IMR-90 (cell line): Measurements from ENCODE around the gene SLC39A11. TPM values are rescaled to one million over a fixed set of nuclear protein-coding genes. Genes with fewer than 3 reads are reported as not detected.

ENCODE experiments used
- ATAC-seq: fragments of 200-7000 bp; cut with Tn5 transposase; 2 replicates; pipeline ENCODE4 v1.9.1; 2020; ENCODE audit warnings: low read depth, mild to moderate bottlenecking, moderate library complexity
- BruUV-seq: library from RNA; stranded (reverse); fragments of 400-500 nt; replicated peaks from 2 replicates; lab custom pipeline; 2021; lab: Mats Ljungman, UMichigan
- CTCF ChIA-PET: fragments of 300-600 bp; formaldehyde crosslinking; extraction: SDS; loops from one replicate; lab custom pipeline; 2021; ENCODE audit warnings: antibody characterized with exemption; lab: Yijun Ruan, JAX
- POLR2A ChIA-PET: fragments of 300-600 bp; sonication (Branson Sonifier 250); formaldehyde crosslinking; loops from one replicate; lab custom pipeline; 2022; ENCODE audit warnings: antibody characterized with exemption; ENCODE audit not compliant: unreplicated experiment; lab: Charles Lee
- DNase-seq: peaks from one replicate; pipeline ENCODE4 v3.0.0; 2013
- H2AFZ ChIP-seq: replicated peaks from 2 replicates; pipeline ENCODE3; 2013; ENCODE audit warnings: low read length, mild to moderate bottlenecking; ENCODE audit not compliant: poor library complexity
- H2AK5ac ChIP-seq: 2 replicates; pipeline ENCODE4 v1.6.1; 2013; ENCODE audit warnings: low read depth, low read length, inconsistent platforms
- H2AK9ac ChIP-seq: replicated peaks from 2 replicates; pipeline ENCODE3; 2013; ENCODE audit warnings: mild to moderate bottlenecking, low read depth, low read length, moderate library complexity; ENCODE audit not compliant: poor library complexity
- H2BK120ac ChIP-seq: 2 replicates; pipeline ENCODE4 v1.6.1; 2013; ENCODE audit warnings: low read depth, low read length, inconsistent platforms
- H2BK15ac ChIP-seq: 3 replicates; pipeline ENCODE4 v1.6.1; 2013; ENCODE audit warnings: low read depth, low read length, inconsistent platforms
- H2BK20ac ChIP-seq: 2 replicates; pipeline ENCODE4 v1.6.1; 2013; ENCODE audit warnings: low read depth, mild to moderate bottlenecking, inconsistent platforms, low read length, moderate library complexity
- H2BK5ac ChIP-seq: 2 replicates; pipeline ENCODE4 v1.6.1; 2013; ENCODE audit warnings: mild to moderate bottlenecking, low read depth, low read length, inconsistent platforms; ENCODE audit not compliant: poor library complexity, severe bottlenecking
- H3K14ac ChIP-seq: replicated peaks from 2 replicates; pipeline ENCODE4 v1.6.1; 2013; ENCODE audit warnings: low read depth, low read length, inconsistent platforms
- H3K18ac ChIP-seq: 2 replicates; pipeline ENCODE4 v1.6.1; 2013; ENCODE audit warnings: low read depth, low read length, control low read depth
- H3K23ac ChIP-seq: 2 replicates; pipeline ENCODE4 v1.6.1; 2013; ENCODE audit warnings: low read depth, low read length, inconsistent platforms
- H3K27ac ChIP-seq: 2 replicates; pipeline ENCODE4 v1.5.1; 2013; ENCODE audit warnings: mild to moderate bottlenecking, control low read depth, low read length; ENCODE audit not compliant: insufficient read depth
- H3K27me3 ChIP-seq: 2 replicates; pipeline ENCODE4 v1.6.1; 2013; ENCODE audit warnings: low read length; ENCODE audit not compliant: control insufficient read depth, insufficient read depth
- H3K36me3 ChIP-seq: 2 replicates; pipeline ENCODE4 v1.6.1; 2013; ENCODE audit warnings: low read length, mixed read lengths; ENCODE audit not compliant: control insufficient read depth, insufficient read depth
- H3K4ac ChIP-seq: 2 replicates; pipeline ENCODE4 v1.6.1; 2013; ENCODE audit warnings: low read depth, low read length, inconsistent platforms
- H3K4me1 ChIP-seq: 2 replicates; pipeline ENCODE4 v1.6.1; 2013; ENCODE audit warnings: low read length, mixed read lengths; ENCODE audit not compliant: control insufficient read depth, insufficient read depth
- H3K4me2 ChIP-seq: 2 replicates; pipeline ENCODE4 v1.6.1; 2013; ENCODE audit warnings: low read depth, mild to moderate bottlenecking, control low read depth, low read length, moderate library complexity
- H3K4me3 ChIP-seq: 2 replicates; pipeline ENCODE4 v1.5.1; 2013; ENCODE audit warnings: low read depth, mild to moderate bottlenecking, control low read depth, low read length, moderate library complexity; ENCODE audit not compliant: insufficient read depth
- H3K56ac ChIP-seq: 2 replicates; pipeline ENCODE4 v1.6.1; 2013; ENCODE audit warnings: low read length, inconsistent platforms; ENCODE audit not compliant: insufficient read depth; ENCODE audit errors: extremely low read depth
- H3K79me1 ChIP-seq, 2 experiments: 2 replicates each; pipeline ENCODE4 v1.6.1; 2013; ENCODE audit warnings: low read length in 2 of 2, inconsistent platforms in 1 of 2, low read depth in 1 of 2
- H3K9ac ChIP-seq: 2 replicates; pipeline ENCODE4 v1.6.1; 2013; ENCODE audit warnings: low read depth, low read length, control low read depth
- H3K9me1 ChIP-seq: 2 replicates; pipeline ENCODE4 v1.6.1; 2013; ENCODE audit warnings: low read length, inconsistent platforms; ENCODE audit not compliant: insufficient read depth
- H3K9me3 ChIP-seq: 2 replicates; pipeline ENCODE4 v1.6.1; 2013; ENCODE audit warnings: low read length; ENCODE audit not compliant: control insufficient read depth, insufficient read depth
- H4K20me1 ChIP-seq: 2 replicates; pipeline ENCODE4 v1.6.1; 2013; ENCODE audit warnings: low read length, inconsistent platforms; ENCODE audit not compliant: insufficient read depth
- H4K5ac ChIP-seq: 2 replicates; pipeline ENCODE4 v1.6.1; 2013; ENCODE audit warnings: mild to moderate bottlenecking, low read depth, low read length, control low read depth
- H4K8ac ChIP-seq, 2 experiments: 2 replicates each; pipeline ENCODE4 v1.6.1; 2013; ENCODE audit warnings: low read depth in 2 of 2, low read length in 2 of 2, control low read depth in 1 of 2, inconsistent platforms in 1 of 2
- H4K91ac ChIP-seq: 2 replicates; pipeline ENCODE4 v1.6.1; 2013; ENCODE audit warnings: low read depth, low read length, inconsistent platforms; ENCODE audit not compliant: insufficient read depth
- BHLHE40 ChIP-seq: fragments of 150-350 bp; IDR thresholded peaks from 2 replicates; pipeline ENCODE4 v1.6.1; 2016; ENCODE audit warnings: mild to moderate bottlenecking, low read depth, low read length
- CEBPB ChIP-seq: IDR thresholded peaks from 2 replicates; pipeline ENCODE4 v1.6.1; 2012; ENCODE audit warnings: low read depth, low read length, improper control_type of control experiment
- CHD1 ChIP-seq: IDR thresholded peaks from 2 replicates; pipeline ENCODE4 v1.6.1; 2012; ENCODE audit warnings: low read depth, low read length, improper control_type of control experiment
- CTCF ChIP-seq: conservative IDR thresholded peaks from 2 replicates; pipeline ENCODE4 v1.5.1; 2012; ENCODE audit warnings: mild to moderate bottlenecking, low read depth, low read length, improper control_type of control experiment
- MXI1 ChIP-seq: IDR thresholded peaks from 2 replicates; pipeline ENCODE4 v1.6.1; 2012; ENCODE audit warnings: low read depth, mild to moderate bottlenecking, low read length, moderate library complexity, borderline replicate concordance
- POLR2A ChIP-seq: IDR thresholded peaks from 2 replicates; pipeline ENCODE4 v1.6.1; 2012; ENCODE audit warnings: mild to moderate bottlenecking, low read depth, low read length
- WGBS, 2 experiments: methylation state at CpG; one replicate each; pipeline versions ENCODE4 v1.1.5 to v1.1.7; 2013; ENCODE audit warnings: missing lambda C conversion rate in 2 of 2; ENCODE audit not compliant: insufficient read length in 1 of 2; ENCODE audit errors: extremely low coverage in 2 of 2; 5-methylcytosine and 5-hydroxymethylcytosine counted together
- dilution Hi-C: fragments of 300-500 bp; cut with HindIII; formaldehyde crosslinking; loops from one replicate; pipeline ENCODE4 v1.14.3; 2018; ENCODE audit warnings: low sequenced_read_pairs; ENCODE audit not compliant: unreplicated experiment
- in situ Hi-C: fragments of 300-500 bp; cut with MboI; formaldehyde crosslinking; loops from 3 replicates; pipeline ENCODE4 v1.14.3; 2019; ENCODE audit warnings: low sequenced_read_pairs, inconsistent platforms, mixed read lengths
- intact Hi-C: fragments of 100-400 bp; cut with micrococcal nuclease; formaldehyde crosslinking; loops from 2 replicates; pipeline ENCODE4 v1.10.0; 2022
- polyA plus RNA-seq, 3 experiments: library from polyadenylated mRNA; depleted of rRNA; stranded (reverse); fragments of >200 nt; gene quantifications; 2 replicates each; pipeline ENCODE4 v1.2.3, GENCODE V29; 2012; ENCODE audit warnings: low replicate concordance in 1 of 3
- total RNA-seq: library from RNA; depleted of rRNA; stranded (reverse); fragments of >200 nt; gene quantifications from 2 replicates; pipeline ENCODE4 v1.2.3, GENCODE V29; 2012

SLC39A11 gene
- total and polyA plus RNA-seq, 2 of the 4 experiments (the other 2 are of a cell fraction) = 8.8 to 14.3 TPM

- peaks cover 3% of the 10 kb centered on the region; the same call in 1 of the 2 replicates for H4K20me1 ChIP-seq
- 100% methylated on average over 3 of the region's 8 CpGs; no CpG with 5 or more reads in 1 of the 2 experiments for WGBS, 2 experiments
- H4K91ac ChIP-seq = no peak overlapping the region
- H3K27ac ChIP-seq = no peak overlapping the region
- in situ Hi-C loops = no loop called here
- no peak overlapping the region for H2BK15ac ChIP-seq
- BruUV-seq = no TSS peak
- no peak overlapping the region for H3K18ac ChIP-seq
- H3K36me3 ChIP-seq = 0 out of 2 replicates have a peak, but pooled peaks cover 4% of the 10 kb centered on the region
- no peak for DNase-seq
- TF ChIP-seq CEBPB = no peak
- no peak for TF ChIP-seq MXI1
- no peak for TF ChIP-seq CTCF
- TF ChIP-seq POLR2A = no peak
- TF ChIP-seq CHD1 = no peak
- no peak for TF ChIP-seq BHLHE40
- H3K9ac ChIP-seq = no peak overlapping the region
- no peak overlapping the region for H4K8ac ChIP-seq
- no peak overlapping the region for H3K56ac ChIP-seq
- H3K27me3 ChIP-seq = no peaks in the 10 kb centered on the region
- peaks cover 11% of the 10 kb centered on the region for H3K4me1 ChIP-seq
- no peak overlapping the region for H2BK20ac ChIP-seq
- dilution Hi-C loops = no loop called here
- ChIA-PET POLR2A (no interaction called here), CTCF (no interaction called here)
- no peak overlapping the region for H3K14ac ChIP-seq
- peaks cover 13% of the 10 kb centered on the region for H3K9me1 ChIP-seq
- no peak overlapping the region for H3K4me3 ChIP-seq
- no peak overlapping the region for H3K4ac ChIP-seq
- no peak overlapping the region for H2BK120ac ChIP-seq
- no peak overlapping the region for H2BK5ac ChIP-seq
- no peak for ATAC-seq
- intact Hi-C loops = no loop called here
- no peak overlapping the region for H4K5ac ChIP-seq
- H3K9me3 ChIP-seq = no peaks in the 10 kb centered on the region
- H2AK5ac ChIP-seq = no peak overlapping the region
- H3K4me2 ChIP-seq = no peak overlapping the region
- H3K79me1 ChIP-seq = peaks cover 0 to 9% of the 10 kb centered on the region in 2 experiments; a peak in 2 of 4 replicates
- no peak overlapping the region for H2AK9ac ChIP-seq
- no peak overlapping the region for H3K23ac ChIP-seq
- no peak overlapping the region for H2AFZ ChIP-seq
Measured at GRCh38 chr17:73031472-73031871, 61.0 kb downstream of the SLC39A11 start.
